B cell (primary cell): ENCODE data around the gene TEX14.

Source experiments
- CTCF ChIP-seq: fragments of 200-600 bp; IDR thresholded peaks from one replicate; pipeline ENCODE4 v1.8.0; 2022; ENCODE audit warnings: antibody characterized with exemption, mild to moderate bottlenecking
- EZH2 ChIP-seq: IDR thresholded peaks from 2 replicates; pipeline ENCODE4 v1.6.1; 2012; ENCODE audit warnings: borderline replicate concordance, low read depth, mild to moderate bottlenecking, moderate library complexity, low read length; ENCODE audit not compliant: insufficient read depth, poor library complexity, severe bottlenecking

- TF ChIP-seq CTCF: no peak
- TF ChIP-seq EZH2: no peak
Measured at GRCh38 chr17:58617563-58617962, 74.3 kb downstream of the TEX14 start.
